H1 (cell line): ENCODE data around the gene DOK3.

Experiments
- CREB1 ChIP-seq: IDR thresholded peaks from 2 replicates; pipeline ENCODE4 v1.6.1; 2012; ENCODE audit warnings: inconsistent platforms
- CTCF ChIP-seq, 3 experiments: IDR thresholded peaks; 1 replicate in 2 of 3; 2 replicates in 1 of 3; pipeline versions ENCODE4 v1.5.1 to v1.6.1; 2011; ENCODE audit warnings: low read length in 3 of 3, mild to moderate bottlenecking in 3 of 3, inconsistent platforms in 2 of 3, low read depth in 1 of 3, moderate library complexity in 1 of 3; ENCODE audit not compliant: insufficient read depth in 1 of 3; ENCODE audit errors: control extremely low read depth in 1 of 3

GRCh38 chr5:177459819-177460628 is 49.6 kb downstream of the DOK3 start:
- TF ChIP-seq CTCF (IDR thresholded peaks at IDR 0.05; ENCODE audit: control extremely low read depth in 1 of 3, insufficient read depth in 1 of 3, low read depth in 1 of 3, low read length in 3 of 3) (no peak), CREB1 (no peak)
